DOHH2 (cell line): ENCODE results near the gene UBE2R2.

Experiments
- H3F3A ChIP-seq: fragments of 200-600 bp; sonication (generic), shearing (Covaris generic); 2 replicates; pipeline ENCODE4 v1.6.0; 2016; ENCODE audit warnings: antibody characterized with exemption, mild to moderate bottlenecking; ENCODE audit not compliant: control insufficient read depth, insufficient read depth
- H3K27ac ChIP-seq: fragments of 200-600 bp; sonication (generic); 2 replicates; pipeline ENCODE4 v1.5.1; 2014; ENCODE audit warnings: low read depth, mild to moderate bottlenecking, low read length, moderate library complexity
- H3K27me3 ChIP-seq: fragments of 200-600 bp; sonication (generic); 2 replicates; pipeline ENCODE4 v1.6.1; 2014; ENCODE audit warnings: mild to moderate bottlenecking, low read length, mixed read lengths; ENCODE audit not compliant: control insufficient read depth
- H3K36me3 ChIP-seq: fragments of 200-600 bp; sonication (generic); 2 replicates; pipeline ENCODE4 v1.6.1; 2014; ENCODE audit warnings: mild to moderate bottlenecking, low read length, moderate library complexity, mixed read lengths; ENCODE audit not compliant: control insufficient read depth
- H3K4me1 ChIP-seq: fragments of 200-600 bp; sonication (generic); 2 replicates; pipeline ENCODE4 v1.6.1; 2014; ENCODE audit warnings: mild to moderate bottlenecking, low read length, mixed read lengths; ENCODE audit not compliant: control insufficient read depth
- H3K4me2 ChIP-seq: fragments of 200-600 bp; sonication (generic); 2 replicates; pipeline ENCODE4 v1.6.0; 2014; ENCODE audit warnings: mild to moderate bottlenecking, low read length, moderate library complexity
- H3K4me3 ChIP-seq: fragments of 200-600 bp; sonication (generic); 2 replicates; pipeline ENCODE4 v1.5.1; 2014; ENCODE audit warnings: mild to moderate bottlenecking, low read length, mixed read lengths
- H3K79me2 ChIP-seq: fragments of 200-600 bp; sonication (generic); 2 replicates; pipeline ENCODE4 v1.6.1; 2014; ENCODE audit warnings: mild to moderate bottlenecking, low read length, mixed read lengths; ENCODE audit not compliant: control insufficient read depth
- H3K9me2 ChIP-seq: fragments of 200-600 bp; sonication (generic); replicated peaks from 2 replicates; pipeline ENCODE4 v1.6.1; 2014; ENCODE audit warnings: mild to moderate bottlenecking, low read length, mixed read lengths; ENCODE audit not compliant: control insufficient read depth
- H3K9me3 ChIP-seq: fragments of 200-600 bp; sonication (generic); 2 replicates; pipeline ENCODE4 v1.6.1; 2014; ENCODE audit warnings: antibody characterized with exemption, low read length, mixed read lengths; ENCODE audit not compliant: control insufficient read depth, insufficient read depth
- H4K20me1 ChIP-seq: fragments of 200-600 bp; sonication (generic); 2 replicates; pipeline ENCODE4 v1.6.0; 2014; ENCODE audit warnings: low read depth, mild to moderate bottlenecking, antibody characterized with exemption, low read length, moderate library complexity; ENCODE audit not compliant: control insufficient read depth, insufficient read depth
- EZH2phosphoT487 ChIP-seq: fragments of 200-600 bp; sonication (generic); IDR thresholded peaks from 2 replicates; pipeline ENCODE4 v1.6.1; 2017; ENCODE audit warnings: borderline replicate concordance, mild to moderate bottlenecking, antibody characterized with exemption, low read length, moderate library complexity, mixed read lengths
- TF ChIP-seq, protein P1 (sequence below): fragments of 200-600 bp; sonication (generic); IDR thresholded peaks from one replicate; pipeline ENCODE4 v1.5.1; 2014; ENCODE audit warnings: antibody characterized with exemption, mild to moderate bottlenecking, low read depth, low read length; ENCODE audit not compliant: poor library complexity, severe bottlenecking

UBE2R2 gene

DNA sequence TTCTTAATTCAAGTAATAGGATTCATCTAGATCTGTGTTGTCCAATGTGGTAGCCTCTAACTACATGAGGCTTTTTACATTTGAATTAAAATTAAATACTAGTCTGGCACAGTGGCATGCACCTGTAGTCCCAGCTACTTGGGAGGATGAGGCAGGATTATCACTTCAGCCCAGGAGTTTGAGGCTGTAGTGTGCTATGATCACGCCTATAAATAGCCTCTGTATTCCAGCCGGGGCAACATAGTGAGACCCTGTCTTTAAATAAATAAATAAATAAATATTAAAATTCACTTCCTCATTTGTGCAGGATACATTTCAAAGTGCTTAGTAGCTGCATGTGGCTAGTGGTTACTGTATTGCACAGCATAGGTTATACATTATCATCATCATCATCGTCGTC, 91.8 kb downstream of the UBE2R2 start:
- H3K4me3 ChIP-seq, result no peak overlapping the region
- no peaks in the 10 kb centered on the region for H4K20me1 ChIP-seq
- H3K4me2 ChIP-seq, result no peak overlapping the region
- no peaks in the 10 kb centered on the region for H3K9me2 ChIP-seq
- no peaks in the 10 kb centered on the region for H3K9me3 ChIP-seq
- H3F3A ChIP-seq, result peaks cover 4% of the 10 kb centered on the region; the same call in 1 of the 2 replicates
- H3K27ac ChIP-seq, result no peak overlapping the region
- peaks cover 17% of the 10 kb centered on the region for H3K4me1 ChIP-seq
- no peaks in the 10 kb centered on the region for H3K27me3 ChIP-seq
- H3K36me3 ChIP-seq, result peaks cover 68% of the 10 kb centered on the region
- peaks cover 70% of the 10 kb centered on the region for H3K79me2 ChIP-seq
- TF ChIP-seq EZH2phosphoT487, result no peak
- TF ChIP-seq, protein P1, sequence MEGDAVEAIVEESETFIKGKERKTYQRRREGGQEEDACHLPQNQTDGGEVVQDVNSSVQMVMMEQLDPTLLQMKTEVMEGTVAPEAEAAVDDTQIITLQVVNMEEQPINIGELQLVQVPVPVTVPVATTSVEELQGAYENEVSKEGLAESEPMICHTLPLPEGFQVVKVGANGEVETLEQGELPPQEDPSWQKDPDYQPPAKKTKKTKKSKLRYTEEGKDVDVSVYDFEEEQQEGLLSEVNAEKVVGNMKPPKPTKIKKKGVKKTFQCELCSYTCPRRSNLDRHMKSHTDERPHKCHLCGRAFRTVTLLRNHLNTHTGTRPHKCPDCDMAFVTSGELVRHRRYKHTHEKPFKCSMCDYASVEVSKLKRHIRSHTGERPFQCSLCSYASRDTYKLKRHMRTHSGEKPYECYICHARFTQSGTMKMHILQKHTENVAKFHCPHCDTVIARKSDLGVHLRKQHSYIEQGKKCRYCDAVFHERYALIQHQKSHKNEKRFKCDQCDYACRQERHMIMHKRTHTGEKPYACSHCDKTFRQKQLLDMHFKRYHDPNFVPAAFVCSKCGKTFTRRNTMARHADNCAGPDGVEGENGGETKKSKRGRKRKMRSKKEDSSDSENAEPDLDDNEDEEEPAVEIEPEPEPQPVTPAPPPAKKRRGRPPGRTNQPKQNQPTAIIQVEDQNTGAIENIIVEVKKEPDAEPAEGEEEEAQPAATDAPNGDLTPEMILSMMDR, result no peak

DNA sequence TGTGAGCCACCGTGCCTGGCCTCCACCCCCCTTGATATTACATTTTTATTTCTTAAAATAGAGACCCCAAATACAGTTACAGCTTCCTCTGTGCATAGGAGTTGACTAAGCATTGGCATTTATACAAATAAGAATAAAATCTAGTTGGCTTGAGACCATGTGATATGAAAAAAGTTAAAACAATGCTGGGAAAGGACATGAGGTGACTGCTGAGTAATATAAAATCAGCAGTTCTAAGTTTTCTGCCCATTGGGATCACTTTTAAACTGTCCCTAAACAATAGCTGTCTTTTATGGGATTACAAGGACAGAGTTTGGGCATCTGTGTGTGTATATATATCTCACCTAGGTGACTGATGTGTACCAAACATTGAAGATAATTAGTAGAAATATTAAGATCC, 96.6 kb downstream of the UBE2R2 start:
- TF ChIP-seq EZH2phosphoT487, result no peak
- TF ChIP-seq, protein P1, result no peak
- Histone ChIP-seq H3K27me3 (no peaks in the 10 kb centered on the region), H3F3A (peaks cover 32% of the 10 kb centered on the region), H3K79me2 (peaks cover 38% of the 10 kb centered on the region), H3K36me3 (peaks cover 72% of the 10 kb centered on the region), H3K4me1 (peaks cover 2% of the 10 kb centered on the region), H3K9me3 (no peaks in the 10 kb centered on the region), H4K20me1 (no peaks in the 10 kb centered on the region), H3K9me2 (no peaks in the 10 kb centered on the region), H3K4me3 (no peak overlapping the region), H3K4me2 (no peak overlapping the region), H3K27ac (no peak overlapping the region)

DNA sequence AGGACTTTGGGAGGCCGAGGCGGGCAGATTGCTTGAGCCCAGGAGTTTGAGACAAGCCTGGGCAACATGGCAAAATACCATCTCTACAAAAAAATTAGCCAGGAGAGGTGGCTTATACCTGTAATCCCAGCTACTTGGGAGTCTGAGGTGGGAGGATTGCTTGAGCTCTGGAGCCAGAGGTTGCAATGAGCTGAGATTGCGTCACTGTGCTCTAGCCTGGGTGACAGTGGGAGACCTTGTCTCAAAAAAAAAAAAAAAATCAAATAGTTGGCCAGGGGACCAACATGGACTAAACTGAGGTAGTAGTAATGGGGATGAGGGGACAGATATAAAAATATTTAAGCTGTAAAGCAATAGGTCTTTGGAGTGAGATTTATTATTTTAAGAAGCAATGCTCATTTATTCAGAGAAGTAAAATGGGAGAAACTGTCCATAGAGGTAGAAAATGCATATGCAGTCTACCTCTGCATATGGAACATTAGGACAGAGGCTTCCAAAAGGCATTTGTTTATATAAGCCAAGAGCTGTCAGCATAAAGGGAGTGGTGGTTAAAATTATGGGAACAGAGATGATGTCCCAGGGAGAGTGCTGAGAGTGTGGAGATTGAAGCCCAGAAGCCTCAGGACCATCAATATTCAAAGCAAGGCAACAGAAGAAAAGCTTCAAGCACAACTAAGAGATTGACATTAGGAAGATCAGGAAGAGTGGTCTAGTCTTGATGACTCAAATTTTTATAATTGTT, 98.1 kb downstream of the UBE2R2 start:
- Histone ChIP-seq H3K4me3 (no peak overlapping the region), H3K27ac (no peak overlapping the region), H3F3A (peaks cover 41% of the 10 kb centered on the region), H3K79me2 (peaks cover 24% of the 10 kb centered on the region), H4K20me1 (no peaks in the 10 kb centered on the region), H3K36me3 (peaks cover 83% of the 10 kb centered on the region), H3K9me2 (no peaks in the 10 kb centered on the region), H3K27me3 (no peaks in the 10 kb centered on the region), H3K4me1 (peaks cover 13% of the 10 kb centered on the region), H3K4me2 (no peak overlapping the region), H3K9me3 (no peaks in the 10 kb centered on the region)
- TF ChIP-seq, protein P1, result no peak
- TF ChIP-seq EZH2phosphoT487, result no peak
